Activated CD4-positive, CD25-positive, alpha-beta regulatory T cell treated with anti-CD3 and anti-CD28 coated beads, Interleukin-2, amount 50 U/mL, for 16 hours (primary cell): Measurements from ENCODE around the gene DLL1.
"Not testable (repeated sequence)": the region's sequence is repeated elsewhere in the genome, so short reads cannot be mapped to it uniquely, and the experiment has no call there.

Experiments used
- DNase-seq: peaks from one replicate; pipeline ENCODE4 v3.0.0-alpha.2; 2020; ENCODE audit warnings: low read depth, low spot score

DLL1 gene

GRCh38 chr6:170268216-170269129, 22.4 kb downstream of the DLL1 start:
- DNase-seq: no peak

- DNase-seq: no peak
Observed at GRCh38 chr6:170267688-170268087, 23.2 kb downstream of the DLL1 start.

- DNase-seq: no peak
Observed at GRCh38 chr6:170266061-170266825, 24.6 kb downstream of the DLL1 start.

GRCh38 chr6:170265655-170266054, 25.2 kb downstream of the DLL1 start:
- no peak for DNase-seq

GRCh38 chr6:170264644-170265043, 26.2 kb downstream of the DLL1 start:
- not testable (repeated sequence) for DNase-seq

- DNase-seq: no peak
Observed at GRCh38 chr6:170264086-170264485, 26.8 kb downstream of the DLL1 start.

- no peak for DNase-seq
Observed at GRCh38 chr6:170263410-170263809, 27.5 kb downstream of the DLL1 start.

- no peak for DNase-seq
Observed at GRCh38 chr6:170262489-170263088, 28.3 kb downstream of the DLL1 start.

GRCh38 chr6:170261643-170262488, 29.0 kb downstream of the DLL1 start:
- no peak for DNase-seq

- no peak for DNase-seq
Observed at GRCh38 chr6:170260686-170261085, 30.2 kb downstream of the DLL1 start.

- DNase-seq: no peak
Observed at GRCh38 chr6:170259278-170259677, 31.6 kb downstream of the DLL1 start.

- DNase-seq: no peak
Observed at GRCh38 chr6:170258407-170258806, 32.5 kb downstream of the DLL1 start.

GRCh38 chr6:170257376-170257775, 33.5 kb downstream of the DLL1 start:
- DNase-seq: no peak

GRCh38 chr6:170256641-170257040, 34.2 kb downstream of the DLL1 start:
- DNase-seq: no peak

- no peak for DNase-seq
Observed at GRCh38 chr6:170255426-170256125, 35.3 kb downstream of the DLL1 start.

GRCh38 chr6:170254315-170255213, 36.3 kb downstream of the DLL1 start:
- DNase-seq: no peak

- DNase-seq: no peak
Observed at GRCh38 chr6:170253910-170254269, 37.0 kb downstream of the DLL1 start.

- no peak for DNase-seq
Observed at GRCh38 chr6:170253226-170253909, 37.5 kb downstream of the DLL1 start.
